GM18870 (cell line): ENCODE data around the gene IL34.
"Not testable (repeated sequence)": the region's sequence is repeated elsewhere in the genome, so short reads cannot be mapped to it uniquely, and the experiment has no call there.

ENCODE experiments used
- ATAC-seq: cut with Tn5 transposase; IDR thresholded peaks from one replicate; pipeline ENCODE4 v1.9.1; 2021; ENCODE audit warnings: moderate library complexity; ENCODE audit not compliant: unreplicated experiment

IL34 gene

DNA sequence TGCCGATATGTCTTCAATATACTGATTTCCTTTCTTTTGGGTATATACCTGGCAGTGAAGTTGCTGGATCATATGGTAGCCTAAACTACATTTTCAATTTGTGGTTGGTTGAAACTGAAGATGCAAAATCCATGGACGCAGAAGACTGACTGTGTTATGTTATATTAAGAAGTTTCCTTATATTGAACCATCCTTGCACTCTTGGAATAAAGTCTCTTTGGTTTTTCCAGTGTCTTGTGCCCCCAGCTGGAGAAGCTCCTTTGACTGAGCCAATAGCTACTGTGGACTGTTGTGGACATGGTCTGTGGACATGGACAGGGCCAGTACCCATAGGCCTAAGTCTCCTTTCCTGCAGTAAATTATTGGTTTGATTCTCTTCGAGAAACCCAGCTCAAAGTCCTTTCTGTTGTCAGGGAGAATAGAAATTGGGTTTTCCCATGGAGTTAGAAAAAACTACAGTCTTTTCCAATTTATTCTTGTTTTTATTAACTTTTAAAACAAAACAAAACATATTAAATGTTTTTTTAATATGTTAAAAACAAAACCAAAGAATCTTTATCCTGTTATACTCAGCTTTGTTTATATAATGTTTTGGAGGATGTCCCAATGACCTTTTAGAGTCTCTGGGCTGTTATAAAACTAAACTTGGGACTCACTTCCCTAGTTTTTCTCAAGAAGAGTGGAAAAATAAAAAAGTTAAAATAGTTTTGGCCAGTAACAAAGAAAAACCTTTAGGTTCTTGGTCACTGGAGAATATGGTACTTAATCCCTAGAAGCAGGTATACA is 15.2 kb upstream of the IL34 start:
- ATAC-seq: no peak

DNA sequence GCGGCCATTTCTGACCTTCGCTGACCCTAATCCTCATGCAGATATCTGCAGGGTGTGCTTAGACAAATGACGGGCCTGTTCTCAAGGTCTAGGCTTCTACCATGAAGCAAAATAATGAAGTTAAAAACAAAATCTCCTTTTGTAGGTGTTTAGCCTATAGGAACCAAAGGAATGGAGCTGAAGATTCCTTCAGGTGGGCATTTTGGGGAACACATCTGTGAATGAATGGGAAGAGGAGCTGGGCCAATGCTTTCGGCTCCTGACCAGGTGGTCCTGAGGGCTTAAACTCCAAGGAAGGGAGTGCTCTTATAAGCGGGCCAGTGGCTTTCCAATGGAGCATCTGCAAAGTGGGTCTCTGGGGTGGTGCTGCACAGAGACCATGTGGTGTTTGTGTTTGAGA is 14.1 kb upstream of the IL34 start:
- ATAC-seq: no peak

DNA sequence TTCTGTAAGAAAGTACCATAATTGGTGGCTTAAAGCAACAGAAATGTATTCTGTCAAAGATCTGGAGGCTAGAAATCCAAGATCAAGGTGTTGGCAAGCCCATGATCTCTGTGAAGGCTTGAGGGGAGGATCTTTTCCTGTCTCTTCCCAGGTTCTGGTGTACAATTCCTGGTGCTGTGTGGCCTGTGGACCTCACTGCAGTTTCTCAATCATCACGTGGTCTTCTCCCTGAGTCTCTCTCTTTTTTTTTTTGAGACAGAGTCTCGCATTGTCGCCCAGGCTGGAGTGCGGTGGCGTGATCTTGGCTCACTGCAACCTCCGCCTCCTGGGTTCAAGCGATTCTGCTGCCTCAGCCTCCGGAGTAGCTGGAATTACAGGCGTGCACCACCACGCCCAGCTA is 12.7 kb upstream of the IL34 start:
- ATAC-seq: not testable (repeated sequence)

DNA sequence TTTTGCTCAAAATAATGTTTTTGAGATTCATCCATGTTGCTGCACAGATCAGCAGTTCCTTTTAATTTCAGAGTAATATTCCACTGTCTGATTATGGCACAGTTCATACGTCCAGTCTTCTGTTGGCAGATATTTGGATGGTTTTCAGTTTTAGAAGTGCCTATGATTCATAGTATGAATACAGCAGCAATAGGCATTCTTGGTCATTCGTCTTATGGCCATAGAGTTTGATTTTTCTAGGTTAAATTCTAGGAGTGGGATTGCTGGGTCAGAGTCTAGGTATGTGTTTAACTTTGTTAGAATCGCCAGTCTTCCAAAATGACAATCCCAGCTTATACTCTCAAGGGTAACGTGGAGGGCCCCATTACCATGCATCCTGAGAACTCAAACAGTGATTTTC is 11.5 kb upstream of the IL34 start:
- no peak for ATAC-seq

DNA sequence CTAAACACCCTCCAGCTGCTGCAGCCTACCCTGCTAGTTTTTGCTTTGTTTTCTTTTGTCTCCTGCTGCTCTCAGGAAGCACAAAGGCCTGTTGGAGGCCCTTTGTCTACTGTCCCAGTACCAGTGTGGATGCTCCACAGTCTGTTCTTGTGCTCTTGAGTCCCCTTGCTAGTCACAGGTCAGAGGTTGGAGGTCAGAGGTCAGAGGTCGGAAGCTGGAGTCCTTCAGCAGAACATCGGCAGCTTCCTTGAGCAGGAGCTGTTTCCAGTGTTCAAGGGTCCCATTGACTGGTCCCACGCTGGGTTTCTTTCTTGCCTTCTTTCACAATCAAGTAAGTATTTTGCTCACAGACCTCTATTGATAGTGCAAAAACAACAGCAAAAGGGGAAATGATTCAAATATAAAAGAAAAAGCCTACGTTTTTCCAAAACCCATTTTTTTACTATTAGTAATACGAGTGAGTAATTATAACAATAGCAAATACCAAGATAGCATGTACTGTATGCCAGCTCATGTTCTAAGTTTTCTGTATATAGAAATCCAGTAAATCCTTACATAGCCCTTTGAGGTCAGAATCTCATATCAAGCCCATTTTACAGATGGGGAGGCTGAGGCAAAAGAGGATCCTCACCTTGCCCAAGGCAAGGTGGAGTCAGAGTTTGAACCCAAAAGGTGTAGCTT is 10.9 kb upstream of the IL34 start:
- ATAC-seq: no peak

DNA sequence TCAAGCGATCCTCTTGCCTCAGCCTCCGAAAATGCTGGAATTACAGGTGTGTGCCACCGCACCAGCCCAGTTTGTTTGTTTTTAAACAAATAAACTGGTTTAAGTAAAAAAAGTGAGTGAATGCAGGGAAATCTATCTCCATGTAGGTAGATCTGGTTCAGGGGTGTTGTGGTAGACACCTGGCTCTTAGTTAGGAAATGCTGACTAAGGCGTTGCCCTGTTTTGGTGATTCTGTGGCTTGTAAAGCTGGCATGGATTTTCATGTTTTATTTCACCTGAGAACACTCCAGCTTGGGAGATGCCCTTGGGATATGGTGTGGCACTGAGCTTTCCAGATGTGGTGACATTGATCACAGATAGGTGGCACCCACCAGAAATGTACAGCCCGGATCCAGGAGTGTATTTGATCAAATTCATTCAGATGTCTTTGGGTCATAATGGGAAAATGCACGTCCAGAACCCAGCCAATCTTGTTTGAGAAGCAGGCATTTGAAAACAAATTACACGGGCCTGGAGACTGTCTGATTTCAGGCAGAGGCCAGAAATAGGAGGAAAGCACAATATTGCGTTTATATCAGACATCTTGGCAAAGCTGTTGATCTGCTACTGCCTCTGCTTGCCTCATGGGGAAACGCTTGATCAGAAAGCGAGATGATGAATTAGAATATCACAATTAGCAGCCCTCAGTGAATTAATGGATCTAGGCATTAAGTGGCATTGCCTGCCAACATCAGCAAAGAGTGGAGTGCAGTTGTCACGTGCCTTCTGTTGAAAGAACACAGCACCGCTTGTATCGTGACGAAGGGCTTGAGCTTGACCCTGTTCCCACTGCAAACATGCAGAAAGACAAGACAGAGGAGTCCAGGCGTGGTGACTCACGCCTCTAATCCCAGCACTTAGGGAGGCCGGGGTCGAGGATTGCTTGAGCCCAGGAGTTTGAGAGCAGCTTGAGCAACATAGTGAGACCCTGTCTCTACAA is 7.3 kb upstream of the IL34 start:
- ATAC-seq: no peak

DNA sequence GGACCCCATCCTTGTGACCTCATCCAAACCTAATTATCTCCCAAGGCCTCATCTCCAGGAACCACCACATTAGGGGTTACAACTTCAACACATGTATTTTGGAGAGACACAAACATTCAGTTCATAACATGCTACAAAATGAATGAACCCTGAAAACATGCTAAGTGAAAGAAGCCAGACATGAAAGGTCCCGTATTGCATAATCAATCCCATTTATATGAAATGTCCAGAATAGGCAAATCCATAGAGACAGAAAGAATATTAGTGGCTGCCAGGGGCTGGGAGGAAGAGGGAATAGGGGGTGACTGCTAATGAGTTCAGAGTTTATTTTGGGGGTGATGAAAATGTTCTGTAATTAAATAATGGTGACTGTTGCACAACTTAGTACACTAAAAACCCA is 3.7 kb upstream of the IL34 start:
- ATAC-seq: no peak

DNA sequence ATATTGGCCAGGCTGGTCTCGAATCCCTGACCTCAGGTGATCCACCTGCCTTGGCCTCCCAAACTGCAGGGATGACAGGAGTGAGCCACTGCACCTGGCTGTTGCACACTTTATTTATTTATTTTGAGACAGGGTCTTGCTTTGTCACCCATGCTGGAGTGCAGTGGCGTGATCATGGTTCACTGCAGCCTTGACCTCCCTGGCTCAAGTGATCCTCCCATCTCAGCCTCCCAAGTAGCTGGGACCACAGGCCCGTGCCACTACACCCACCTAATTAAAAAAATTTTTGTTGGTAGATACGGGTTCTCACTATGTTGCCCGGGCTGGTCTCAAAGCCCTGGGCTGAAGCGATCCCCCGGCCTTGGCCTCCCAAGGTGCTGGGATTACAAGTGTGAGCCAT is 3.1 kb upstream of the IL34 start:
- not testable (repeated sequence) for ATAC-seq

DNA sequence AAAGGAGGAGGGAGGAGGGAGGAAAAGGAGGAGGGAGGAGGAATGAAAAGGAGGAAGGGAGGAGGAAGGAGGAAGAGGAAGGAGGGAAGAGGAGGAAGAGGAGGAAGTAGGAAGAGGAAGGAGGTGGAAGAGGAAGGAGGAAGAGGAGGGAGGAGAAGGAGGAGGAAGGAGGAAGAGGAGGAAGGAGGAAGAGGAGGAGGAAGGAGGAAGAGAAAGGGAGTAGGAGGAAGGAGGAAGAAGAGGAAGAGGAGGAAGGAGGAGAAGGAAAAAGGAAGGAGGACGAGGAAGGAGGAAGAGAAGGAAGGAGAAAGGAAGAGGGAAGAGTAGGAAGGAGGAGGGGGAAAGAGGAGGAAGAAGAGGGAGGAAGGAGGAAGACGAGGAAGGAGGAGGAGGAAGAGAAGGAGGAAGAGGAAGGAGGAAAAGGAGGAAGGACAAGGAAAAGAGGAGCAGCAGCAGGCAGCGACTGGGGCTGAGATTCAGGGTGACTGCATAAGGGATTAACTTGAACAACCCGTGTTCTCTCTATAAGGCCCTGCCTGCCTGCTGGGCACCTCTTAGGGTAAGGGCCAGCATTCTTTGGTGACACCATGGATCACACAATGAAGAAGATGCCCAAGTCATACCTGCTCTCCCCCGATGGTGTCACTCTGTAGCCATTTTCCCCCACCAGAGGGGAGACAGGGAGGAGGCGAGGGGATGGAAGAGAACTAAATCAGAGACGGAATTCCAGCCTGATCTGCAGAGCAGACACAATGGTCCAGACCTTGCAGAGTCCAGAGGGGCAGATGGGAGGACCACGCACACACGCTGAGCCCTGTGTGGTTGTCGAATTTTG is 1.4 kb upstream of the IL34 start:
- ATAC-seq: no peak

DNA sequence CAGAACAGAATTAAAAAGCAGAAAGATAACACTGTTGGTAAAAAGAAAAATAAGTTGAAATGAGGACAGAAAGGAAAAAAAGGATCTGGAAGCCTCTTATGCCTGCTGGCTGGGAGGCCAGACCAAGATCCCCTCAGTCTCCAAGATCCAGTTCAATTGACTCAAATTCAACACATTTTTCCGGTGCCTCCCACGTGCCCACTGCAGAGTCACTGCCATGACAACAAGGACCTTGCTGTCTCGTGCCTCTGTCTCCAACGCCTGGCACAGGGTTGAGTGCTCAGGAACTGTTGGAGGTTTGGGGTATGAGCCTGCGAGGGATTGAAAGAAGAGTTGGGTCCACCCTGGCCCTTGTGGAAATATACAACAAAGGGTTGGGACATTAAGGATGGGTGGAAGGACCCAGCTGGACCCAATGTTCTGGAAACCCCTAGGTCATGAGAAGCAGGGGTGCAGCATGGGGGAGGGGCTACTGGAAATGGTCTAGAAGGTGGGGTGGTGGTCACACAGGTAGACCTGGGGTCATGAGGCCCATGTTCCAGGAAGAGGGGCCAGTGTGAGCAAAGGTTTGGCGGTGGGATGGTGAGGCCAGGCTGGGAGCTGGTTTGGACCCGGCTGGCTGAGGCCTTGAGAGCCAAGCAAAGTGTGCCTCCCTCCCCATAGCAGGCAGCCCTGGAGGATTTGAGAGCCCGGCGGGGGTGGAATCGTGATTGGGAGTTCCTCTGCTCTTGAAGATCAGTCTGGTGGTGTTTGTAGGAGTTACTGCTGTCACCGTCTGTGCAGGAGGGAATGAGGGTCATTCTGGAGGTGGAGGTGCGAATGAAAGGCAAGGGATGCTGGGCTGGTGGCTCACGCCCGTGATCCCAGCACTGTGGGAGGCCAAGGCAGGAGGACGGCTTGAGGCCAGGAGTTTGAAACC is 1.3 kb downstream of the IL34 start:
- ATAC-seq: no peak

DNA sequence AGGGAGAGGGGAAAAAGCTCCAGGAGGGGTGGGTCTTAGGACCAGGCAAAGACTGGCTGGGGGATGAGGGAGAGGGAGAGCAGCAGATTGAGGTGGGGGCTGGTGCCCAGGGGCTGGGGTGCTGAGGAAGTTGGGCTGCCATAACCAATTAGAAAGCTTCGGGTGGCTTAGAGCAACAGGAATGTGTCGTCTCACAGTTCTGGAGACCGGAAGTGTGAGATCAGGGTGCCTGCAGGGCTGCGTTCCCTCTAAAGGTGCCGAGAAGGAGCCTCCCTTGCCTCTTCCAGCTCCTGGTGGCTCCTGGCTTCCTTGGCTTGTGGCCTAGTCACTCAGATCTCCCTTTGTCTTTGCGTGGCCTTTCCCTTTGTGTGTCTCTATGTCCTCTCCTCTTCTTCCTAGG is 2.2 kb downstream of the IL34 start:
- ATAC-seq: no peak

DNA sequence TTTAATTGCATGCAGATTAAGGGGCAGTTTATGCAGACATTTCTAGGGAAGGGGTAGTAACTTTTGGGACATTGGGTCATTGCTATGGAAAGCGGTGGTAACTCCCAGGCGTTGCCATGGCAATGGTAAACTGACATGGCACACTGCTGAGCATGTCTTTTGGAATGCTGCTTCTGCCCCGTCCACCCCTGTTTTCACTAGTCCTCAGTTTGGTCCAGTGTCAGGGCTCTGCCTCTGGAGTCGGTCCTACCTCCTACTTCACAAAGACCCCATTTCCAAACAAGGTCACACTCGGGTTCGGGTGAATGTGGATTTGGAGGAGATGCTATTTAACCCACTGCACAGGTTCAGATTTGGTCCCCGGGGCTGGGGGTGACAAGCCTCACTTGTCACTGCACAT is 2.9 kb downstream of the IL34 start:
- no peak for ATAC-seq

DNA sequence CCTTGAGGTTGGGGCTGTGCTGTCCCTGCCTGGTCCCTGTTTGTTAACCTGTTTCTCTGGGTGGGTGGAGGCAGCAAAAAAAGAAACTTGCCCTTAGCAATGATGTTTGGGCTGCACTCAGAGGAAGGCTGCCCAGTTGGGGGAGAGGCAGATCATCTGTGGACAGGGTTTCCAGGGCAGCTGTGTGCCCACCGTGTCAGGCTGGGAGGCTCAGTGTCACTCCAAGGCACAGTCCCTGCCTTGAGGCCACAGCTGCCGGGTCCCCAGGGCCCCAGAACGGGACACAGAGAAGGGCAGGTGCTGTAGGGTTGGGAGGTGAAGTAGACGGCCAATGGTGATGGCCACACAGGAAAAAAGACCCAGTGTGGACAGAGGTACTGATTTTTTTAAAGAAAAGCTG is 3.9 kb downstream of the IL34 start:
- no peak for ATAC-seq

DNA sequence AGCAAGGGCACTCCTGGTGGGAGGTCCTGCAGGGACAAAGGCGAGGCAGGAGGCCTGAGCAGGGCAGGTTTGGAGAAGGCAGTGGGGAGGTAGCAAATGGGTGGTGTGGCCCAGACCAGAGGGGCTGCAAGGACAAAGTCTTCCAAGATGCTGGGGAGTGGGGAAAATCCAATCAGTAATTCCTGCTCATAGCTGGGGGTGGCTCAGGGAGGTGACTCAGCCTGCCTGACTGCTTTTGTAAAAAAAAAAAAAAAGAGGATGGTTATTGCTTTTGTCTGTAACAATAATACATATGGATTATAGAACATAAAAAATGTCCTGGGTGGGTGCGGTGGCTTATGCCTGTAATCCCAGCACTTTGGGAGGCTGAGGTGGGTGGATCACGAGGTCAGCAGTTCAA is 5.2 kb downstream of the IL34 start:
- ATAC-seq: no peak

DNA sequence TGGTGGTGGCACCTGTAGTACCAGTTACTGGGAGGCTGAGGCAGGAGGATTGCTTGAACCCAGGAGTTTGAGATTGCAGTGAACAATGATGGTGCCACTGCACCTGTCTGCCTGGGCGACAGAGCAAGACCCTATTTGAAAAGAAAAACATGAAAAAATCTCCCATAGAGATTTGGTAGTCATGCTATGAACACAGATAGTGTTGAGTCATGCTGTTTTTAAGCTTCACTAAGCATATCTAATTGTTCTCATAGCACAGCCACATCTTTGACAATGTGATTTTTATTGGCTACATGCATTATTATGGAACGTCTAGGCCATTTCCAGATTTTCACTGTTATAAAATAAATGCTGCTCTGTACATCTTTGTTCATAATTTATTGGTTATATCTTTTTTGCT is 6.0 kb downstream of the IL34 start:
- no peak for ATAC-seq

DNA sequence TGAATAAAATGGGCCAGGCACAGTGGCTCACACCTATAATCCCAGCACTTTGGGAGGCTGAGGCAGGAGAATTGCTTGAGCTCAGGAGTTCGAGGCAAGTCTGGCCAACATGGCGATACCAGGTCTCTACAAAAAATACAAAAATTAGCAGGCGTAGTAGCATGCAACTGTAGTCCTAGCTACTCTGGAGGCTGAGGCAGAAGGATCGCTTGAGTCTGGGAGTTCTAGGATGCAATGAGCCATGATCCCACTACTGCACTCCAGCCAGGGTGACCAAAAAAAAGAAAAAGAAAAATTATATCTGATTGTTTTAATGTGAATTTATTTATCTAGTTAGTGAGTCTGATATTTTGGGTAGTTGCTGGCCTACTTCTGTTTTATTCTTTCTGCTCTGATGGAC is 7.0 kb downstream of the IL34 start:
- ATAC-seq: no peak

DNA sequence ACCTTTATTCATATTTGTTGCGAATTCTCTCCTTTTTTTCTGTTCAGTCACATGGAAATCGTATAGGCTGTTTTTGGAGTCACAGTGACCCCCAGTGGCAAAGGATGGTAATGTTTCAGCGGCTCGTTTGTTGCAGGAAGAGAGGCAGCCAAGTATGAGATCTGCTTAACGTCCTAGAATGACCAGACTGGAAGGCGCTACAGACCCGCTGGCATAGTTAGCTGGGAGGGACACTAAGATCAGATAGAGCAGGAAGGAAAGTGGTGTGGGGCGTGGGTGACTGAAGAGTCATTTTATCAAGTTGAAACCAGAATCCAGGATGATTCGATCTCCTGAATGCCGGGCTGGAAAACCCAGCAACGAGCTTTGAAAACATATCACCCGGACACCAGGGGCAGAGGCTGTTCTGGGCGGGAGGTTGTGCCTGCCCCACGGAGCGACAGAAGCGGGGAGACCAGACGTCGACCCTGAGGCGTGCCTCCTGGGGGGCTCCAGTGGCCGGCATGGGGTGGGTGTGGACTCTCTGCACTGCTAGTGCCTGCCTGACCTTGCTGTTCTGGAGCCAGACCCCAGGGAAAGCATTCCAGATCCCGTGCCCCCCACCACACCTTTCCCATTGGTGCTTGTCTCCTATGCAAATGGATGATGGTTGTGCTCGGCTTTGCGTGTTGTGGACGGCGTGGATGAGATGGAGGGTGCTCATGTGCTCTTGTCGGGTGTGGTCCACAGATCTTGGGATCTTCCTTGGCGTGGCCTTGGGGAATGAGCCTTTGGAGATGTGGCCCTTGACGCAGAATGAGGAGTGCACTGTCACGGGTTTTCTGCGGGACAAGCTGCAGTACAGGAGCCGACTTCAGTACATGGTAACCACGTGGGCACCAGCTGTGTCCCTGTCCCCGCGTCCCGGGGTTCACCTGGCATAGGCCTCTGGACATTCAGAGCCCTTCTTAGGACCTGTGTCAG is 7.7 kb downstream of the IL34 start:
- no peak for ATAC-seq

DNA sequence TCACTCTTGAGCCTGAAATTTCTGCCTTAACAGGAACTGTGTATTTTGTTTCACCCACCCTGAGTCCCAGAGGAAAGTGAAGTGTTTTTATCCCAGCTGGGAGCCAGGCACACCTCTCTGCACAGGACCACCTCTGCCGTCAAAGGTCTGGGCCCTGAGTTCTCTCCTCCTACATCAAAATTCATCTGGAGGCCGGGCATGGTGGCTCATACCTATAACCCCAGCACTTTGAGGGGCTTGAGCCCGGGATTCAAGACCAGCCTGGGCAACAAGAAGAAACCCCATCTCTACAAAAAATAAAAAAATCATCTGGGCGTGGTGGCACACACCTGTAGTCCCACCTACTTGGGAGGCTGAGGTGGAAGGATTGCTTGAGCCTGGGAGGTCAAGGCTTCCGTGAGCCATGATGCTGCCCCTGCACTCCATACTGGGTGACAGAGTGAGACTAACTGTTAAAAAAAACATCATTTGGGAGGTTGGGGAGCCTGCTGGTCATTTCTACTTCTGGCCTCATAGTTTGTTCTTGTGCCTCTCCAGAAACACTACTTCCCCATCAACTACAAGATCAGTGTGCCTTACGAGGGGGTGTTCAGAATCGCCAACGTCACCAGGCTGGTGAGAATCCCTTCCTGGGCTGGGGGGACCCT is 9.8 kb downstream of the IL34 start:
- no peak for ATAC-seq
